Esophagus muscularis mucosa (tissue), 4 donors: ENCODE results near the gene SLC37A1.

ENCODE experiments used
- CTCF ChIP-seq, 3 experiments: fragments of 200-600 bp in 2 of 3; fragments of 450-650 bp in 1 of 3; sonication (generic) in 2 of 3; IDR thresholded peaks; one replicate each; pipeline ENCODE4 v1.5.1; 2017 to 2019; ENCODE audit warnings: antibody characterized with exemption in 3 of 3, mild to moderate bottlenecking in 2 of 3, moderate library complexity in 1 of 3
- EP300 ChIP-seq: sonication (generic); formaldehyde crosslinking; IDR thresholded peaks from one replicate; pipeline ENCODE4 v1.6.1; 2017; ENCODE audit warnings: antibody characterized with exemption
- POLR2A ChIP-seq: fragments of 450-650 bp; IDR thresholded peaks from one replicate; pipeline ENCODE4 v1.6.1; 2017; ENCODE audit warnings: antibody characterized with exemption, moderate library complexity, mild to moderate bottlenecking, low read depth
- POLR2AphosphoS5 ChIP-seq, 2 donors: sonication (generic); formaldehyde crosslinking; IDR thresholded peaks; one replicate each; pipeline ENCODE4 v1.6.1; 2017; ENCODE audit warnings: antibody characterized with exemption in 2 of 2

GRCh38 chr21:42524341-42525028 lies 10.8 kb downstream of the SLC37A1 start:
- TF ChIP-seq CTCF (IDR thresholded peaks at IDR 0.05) (no peak), POLR2A (no peak), POLR2AphosphoS5 (IDR thresholded peaks at IDR 0.05) (peak; percentile 35 to 42), EP300 (no peak)
